Ectodermal cell (in vitro differentiated cells): ENCODE data around the gene EDAR.

Experiments used
- H3K27ac ChIP-seq: 2 replicates; pipeline ENCODE4 v1.7.0; 2013; ENCODE audit warnings: mild to moderate bottlenecking, low read depth, low read length; ENCODE audit not compliant: insufficient read depth, poor library complexity, severe bottlenecking
- H3K27me3 ChIP-seq: 2 replicates; pipeline ENCODE4 v1.7.0; 2013; ENCODE audit warnings: mild to moderate bottlenecking, low read length; ENCODE audit not compliant: insufficient read depth, control insufficient read depth, poor library complexity, severe bottlenecking
- H3K36me3 ChIP-seq: one replicate; pipeline ENCODE4 v1.7.0; 2013; ENCODE audit warnings: low read length; ENCODE audit not compliant: control insufficient read depth, insufficient read depth
- H3K4me1 ChIP-seq: one replicate; pipeline ENCODE4 v1.7.0; 2013; ENCODE audit warnings: low read length; ENCODE audit not compliant: control insufficient read depth, insufficient read depth
- H3K4me3 ChIP-seq: 2 replicates; pipeline ENCODE4 v1.7.0; 2013; ENCODE audit warnings: low read depth, low read length, control low read depth; ENCODE audit not compliant: insufficient read depth
- H3K9me3 ChIP-seq: 2 replicates; pipeline ENCODE4 v1.7.0; 2013; ENCODE audit warnings: mild to moderate bottlenecking, low read length, moderate library complexity; ENCODE audit not compliant: control insufficient read depth
- WGBS, 2 experiments: methylation state at CpG; one replicate each; pipeline ENCODE4 v1.1.7; 2013; ENCODE audit warnings: missing lambda C conversion rate in 2 of 2; 5-methylcytosine and 5-hydroxymethylcytosine counted together

The EDAR gene

GRCh38 chr2:108934583-108935245, 54.3 kb downstream of the EDAR start:
- H3K4me1 ChIP-seq: peaks cover 28% of the 10 kb centered on the region
- H3K4me3 ChIP-seq: no peak overlapping the region
- WGBS, 2 experiments: 84 to 89% methylated on average over 14 of the region's 14 CpGs
- no peaks in the 10 kb centered on the region for H3K9me3 ChIP-seq
- H3K27me3 ChIP-seq: no peaks in the 10 kb centered on the region
- H3K36me3 ChIP-seq: no peaks in the 10 kb centered on the region
- no peak overlapping the region for H3K27ac ChIP-seq

- Histone ChIP-seq H3K4me3 (no peak overlapping the region), H3K9me3 (no peaks in the 10 kb centered on the region), H3K27ac (no peak overlapping the region), H3K4me1 (peaks cover 28% of the 10 kb centered on the region), H3K36me3 (no peaks in the 10 kb centered on the region), H3K27me3 (no peaks in the 10 kb centered on the region)
- 93 to 94% methylated on average over 7 of the region's 7 CpGs for WGBS, 2 experiments
Observed at GRCh38 chr2:108934151-108934550, 54.9 kb downstream of the EDAR start.

- Histone ChIP-seq H3K4me1 (peaks cover 28% of the 10 kb centered on the region), H3K27me3 (no peaks in the 10 kb centered on the region), H3K9me3 (no peaks in the 10 kb centered on the region), H3K4me3 (no peak overlapping the region), H3K27ac (no peak overlapping the region), H3K36me3 (no peaks in the 10 kb centered on the region)
- 82 to 86% methylated on average over 11 of the region's 11 CpGs for WGBS, 2 experiments
Observed at GRCh38 chr2:108933691-108934117, 55.3 kb downstream of the EDAR start.

- no peak overlapping the region for H3K27ac ChIP-seq
- no peak overlapping the region for H3K4me3 ChIP-seq
- H3K36me3 ChIP-seq: no peaks in the 10 kb centered on the region
- peaks cover 28% of the 10 kb centered on the region for H3K4me1 ChIP-seq
- H3K9me3 ChIP-seq: no peaks in the 10 kb centered on the region
- 81 to 85% methylated on average over 9 to 10 of the region's 10 CpGs for WGBS, 2 experiments
- no peaks in the 10 kb centered on the region for H3K27me3 ChIP-seq
Observed at GRCh38 chr2:108932736-108933332, 56.2 kb downstream of the EDAR start.

GRCh38 chr2:108931372-108931771, 57.6 kb downstream of the EDAR start:
- Histone ChIP-seq H3K27me3 (no peaks in the 10 kb centered on the region), H3K36me3 (no peaks in the 10 kb centered on the region), H3K9me3 (no peaks in the 10 kb centered on the region), H3K4me1 (peaks cover 26% of the 10 kb centered on the region), H3K27ac (no peak overlapping the region), H3K4me3 (no peak overlapping the region)
- 100% methylated on average over 1 of the region's 1 CpG; no CpG with 5 or more reads in 1 of the 2 experiments for WGBS, 2 experiments

GRCh38 chr2:108929807-108930425, 59.1 kb downstream of the EDAR start:
- Histone ChIP-seq H3K27ac (no peak overlapping the region), H3K4me1 (peaks cover 17% of the 10 kb centered on the region), H3K9me3 (no peaks in the 10 kb centered on the region), H3K36me3 (no peaks in the 10 kb centered on the region), H3K27me3 (no peaks in the 10 kb centered on the region), H3K4me3 (no peak overlapping the region)
- WGBS, 2 experiments: 93 to 95% methylated on average over 17 of the region's 17 CpGs

- no peaks in the 10 kb centered on the region for H3K9me3 ChIP-seq
- H3K4me1 ChIP-seq: peaks cover 9% of the 10 kb centered on the region
- no peaks in the 10 kb centered on the region for H3K27me3 ChIP-seq
- H3K27ac ChIP-seq: no peak overlapping the region
- 93% methylated on average over 17 of the region's 17 CpGs for WGBS, 2 experiments
- no peak overlapping the region for H3K4me3 ChIP-seq
- no peaks in the 10 kb centered on the region for H3K36me3 ChIP-seq
Observed at GRCh38 chr2:108928660-108929377, 60.2 kb downstream of the EDAR start.

- Histone ChIP-seq H3K9me3 (no peaks in the 10 kb centered on the region), H3K4me3 (no peak overlapping the region), H3K27me3 (no peaks in the 10 kb centered on the region), H3K27ac (no peak overlapping the region), H3K36me3 (no peaks in the 10 kb centered on the region), H3K4me1 (peaks cover 4% of the 10 kb centered on the region)
- WGBS, 2 experiments: 79 to 81% methylated on average over 8 of the region's 8 CpGs
Observed at GRCh38 chr2:108927936-108928659, 60.9 kb downstream of the EDAR start.

GRCh38 chr2:108927405-108927804, 61.6 kb downstream of the EDAR start:
- 88 to 89% methylated on average over 7 of the region's 7 CpGs for WGBS, 2 experiments
- no peaks in the 10 kb centered on the region for H3K36me3 ChIP-seq
- H3K27me3 ChIP-seq: no peaks in the 10 kb centered on the region
- no peak overlapping the region for H3K4me3 ChIP-seq
- H3K4me1 ChIP-seq: peaks cover 4% of the 10 kb centered on the region
- no peak overlapping the region for H3K27ac ChIP-seq
- no peaks in the 10 kb centered on the region for H3K9me3 ChIP-seq
